HepG2 (cell line): ENCODE results near the gene SRSF4. TPM values are rescaled to one million over a fixed set of nuclear protein-coding genes. Genes with fewer than 3 reads are reported as not detected.

Experiments
- ATF7-NPFF ChIP-seq: sonication (generic); formaldehyde crosslinking; IDR thresholded peaks from 2 replicates; pipeline ENCODE4 v1.8.1; 2023; ENCODE audit warnings: mild to moderate bottlenecking, low read depth, missing genetic modification reagents, moderate library complexity
- CHD2 ChIP-seq: IDR thresholded peaks from 2 replicates; pipeline ENCODE4 v1.6.1; 2011; ENCODE audit warnings: low read depth, low read length, improper control_type of control experiment
- FOSL1 ChIP-seq: sonication (generic); formaldehyde crosslinking; IDR thresholded peaks from 2 replicates; pipeline ENCODE4 v1.9.0; 2021; ENCODE audit warnings: missing genetic modification reagents, borderline replicate concordance
- GTF2F1 ChIP-seq: fragments of 150-350 bp; IDR thresholded peaks from 2 replicates; pipeline ENCODE4 v1.6.1; 2014; ENCODE audit warnings: low read length
- HNF1B ChIP-seq: sonication (generic); formaldehyde crosslinking; IDR thresholded peaks from 2 replicates; pipeline ENCODE4 v1.5.1; 2020; ENCODE audit warnings: mild to moderate bottlenecking, moderate library complexity, missing genetic modification reagents
- KDM3A ChIP-seq: IDR thresholded peaks from 2 replicates; pipeline ENCODE4 v1.6.1; 2018; ENCODE audit warnings: low read depth, missing compliant biosample characterization
- MEIS1 ChIP-seq: sonication (generic); formaldehyde crosslinking; IDR thresholded peaks from 2 replicates; pipeline ENCODE4 v1.9.0; 2021; ENCODE audit warnings: mild to moderate bottlenecking, missing genetic modification reagents, moderate library complexity, borderline replicate concordance
- MXD1 ChIP-seq: sonication (generic); formaldehyde crosslinking; IDR thresholded peaks from 2 replicates; pipeline ENCODE4 v1.4.0; 2020; ENCODE audit warnings: mild to moderate bottlenecking, missing genetic modification reagents
- NFE2L2 ChIP-seq: fragments of 150-350 bp; IDR thresholded peaks from 2 replicates; pipeline ENCODE4 v1.6.1; 2014; ENCODE audit warnings: low read length
- PLSCR1 ChIP-seq: sonication (generic); formaldehyde crosslinking; IDR thresholded peaks from 2 replicates; pipeline ENCODE4 v1.5.0; 2020; ENCODE audit warnings: missing genetic modification reagents, mild to moderate bottlenecking, borderline replicate concordance
- PRPF4 ChIP-seq: fragments of 200-400 bp; formaldehyde crosslinking; IDR thresholded peaks from 2 replicates; pipeline ENCODE4 v1.6.1; 2016; ENCODE audit warnings: low read length, low read depth; ENCODE audit not compliant: poor library complexity, severe bottlenecking
- RBAK ChIP-seq: sonication (generic); formaldehyde crosslinking; IDR thresholded peaks from 2 replicates; pipeline ENCODE4 v1.5.1; 2020; ENCODE audit warnings: mild to moderate bottlenecking, missing genetic modification reagents
- RXRA ChIP-seq: sonication (generic); formaldehyde crosslinking; IDR thresholded peaks from 2 replicates; pipeline ENCODE4 v1.5.1; 2020; ENCODE audit warnings: missing genetic modification reagents
- SNAPC2 ChIP-seq: sonication (generic); formaldehyde crosslinking; IDR thresholded peaks from 2 replicates; pipeline ENCODE4 v1.8.1; 2022; ENCODE audit warnings: mild to moderate bottlenecking, missing genetic modification reagents
- SNRNP70 ChIP-seq: fragments of 200-400 bp; formaldehyde crosslinking; IDR thresholded peaks from 2 replicates; pipeline ENCODE4 v1.6.1; 2017; ENCODE audit warnings: mild to moderate bottlenecking, low read depth, low read length, moderate library complexity
- XBP1 ChIP-seq: sonication (generic); formaldehyde crosslinking; IDR thresholded peaks from 2 replicates; pipeline ENCODE4 v1.5.0; 2020; ENCODE audit warnings: missing genetic modification reagents
- ZBTB4 ChIP-seq: sonication (generic); formaldehyde crosslinking; IDR thresholded peaks from 2 replicates; pipeline ENCODE4 v1.4.0; 2020; ENCODE audit warnings: missing genetic modification reagents, mild to moderate bottlenecking, borderline replicate concordance
- ZNF513 ChIP-seq: sonication (generic); formaldehyde crosslinking; conservative IDR thresholded peaks from 2 replicates; pipeline ENCODE4 v1.5.0; 2020; ENCODE audit warnings: missing genetic modification reagents
- ZNF598 ChIP-seq: sonication (generic); formaldehyde crosslinking; IDR thresholded peaks from 2 replicates; pipeline ENCODE4 v1.5.1; 2020; ENCODE audit warnings: mild to moderate bottlenecking, missing genetic modification reagents, borderline replicate concordance
- ZNF616 ChIP-seq: sonication (generic); formaldehyde crosslinking; IDR thresholded peaks from 2 replicates; pipeline ENCODE4 v1.5.0; 2020; ENCODE audit warnings: low read depth, mild to moderate bottlenecking, missing genetic modification reagents
- polyA plus RNA-seq, 8 experiments: library from polyadenylated mRNA; depleted of rRNA in 3 of 8; stranded (reverse) in 7 of 8; unstranded in 1 of 8; fragments of >200 nt; fragmentation: Illumina TruSeq in 4 of 8; extraction: Trizol in 4 of 8; gene quantifications; 2 replicates each; pipeline versions ENCODE4 v1.2.1 to v1.2.3, GENCODE V29; 2011 to 2016; ENCODE audit warnings: low read depth in 4 of 8, missing spikeins in 1 of 8, mixed read lengths in 1 of 8; ENCODE audit not compliant: insufficient read depth in 1 of 8
- total RNA-seq, 5 experiments: library from RNA; depleted of rRNA; stranded (reverse); fragments of >200 nt; fragmentation: Illumina TruSeq; extraction: Trizol; gene quantifications; 2 replicates each; pipeline ENCODE4 v1.2.3, GENCODE V29; 2016; ENCODE audit warnings: low read depth in 1 of 5

SRSF4 gene
- total and polyA plus RNA-seq, 2 of the 13 experiments (the other 11 are each of a cell fraction or from before 2014, with no cell fraction given): 37.7 to 50.9 TPM

- TF ChIP-seq CHD2 (peak; percentile 87), RXRA (CRISPR knock-in tag) (peak; percentile 39; the same call in 1 of the 2 replicates), ZNF598 (CRISPR knock-in tag) (no peak; the same call in 1 of the 2 replicates), XBP1 (no peak), SNAPC2 (no peak), GTF2F1 (no peak), RBAK (CRISPR knock-in tag) (no peak), SNRNP70 (no peak), ZNF513 (no peak), HNF1B (CRISPR knock-in tag) (peak; percentile 86), FOSL1 (CRISPR knock-in tag) (no peak), PLSCR1 (CRISPR knock-in tag) (no peak; the same call in 1 of the 2 replicates), NFE2L2 (no peak), KDM3A (CRISPR knock-in tag) (0 out of 2 replicates have a peak, but pooled peaks have one; percentile 70), MXD1 (CRISPR knock-in tag) (peak; percentile 70), MEIS1 (peak; percentile 82), ATF7-NPFF (peak; percentile 85), PRPF4 (no peak), ZBTB4 (CRISPR knock-in tag) (peak; percentile 34; the same call in 1 of the 2 replicates), ZNF616 (CRISPR knock-in tag) (no peak; the same call in 1 of the 2 replicates)
These were observed at the start of gene SRSF4 (continued) for GRCh38 chr1:29181413-29182225.
